ENCODE data around the gene PI4K2A.

DNA sequence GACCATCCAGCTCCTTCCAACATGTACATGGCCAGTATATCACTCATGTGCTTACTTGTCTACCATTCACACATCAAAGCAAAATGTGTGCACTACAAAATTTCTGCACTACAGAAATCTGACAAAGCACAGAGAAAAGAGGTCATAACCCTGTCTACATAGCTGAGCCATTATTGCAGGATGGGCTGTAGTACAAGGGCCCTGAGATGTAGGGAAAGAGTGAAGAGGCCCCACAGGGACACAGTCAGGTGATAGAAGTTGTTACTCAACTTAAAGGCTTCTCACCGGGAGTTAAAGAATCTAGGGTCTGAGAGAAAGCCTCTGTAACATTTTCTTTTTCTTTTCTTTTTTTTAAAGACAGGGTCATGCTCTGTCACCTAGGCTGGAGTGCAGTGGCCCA, 29.1 kb downstream of the PI4K2A start:
- TF ChIP-seq, protein P1, sequence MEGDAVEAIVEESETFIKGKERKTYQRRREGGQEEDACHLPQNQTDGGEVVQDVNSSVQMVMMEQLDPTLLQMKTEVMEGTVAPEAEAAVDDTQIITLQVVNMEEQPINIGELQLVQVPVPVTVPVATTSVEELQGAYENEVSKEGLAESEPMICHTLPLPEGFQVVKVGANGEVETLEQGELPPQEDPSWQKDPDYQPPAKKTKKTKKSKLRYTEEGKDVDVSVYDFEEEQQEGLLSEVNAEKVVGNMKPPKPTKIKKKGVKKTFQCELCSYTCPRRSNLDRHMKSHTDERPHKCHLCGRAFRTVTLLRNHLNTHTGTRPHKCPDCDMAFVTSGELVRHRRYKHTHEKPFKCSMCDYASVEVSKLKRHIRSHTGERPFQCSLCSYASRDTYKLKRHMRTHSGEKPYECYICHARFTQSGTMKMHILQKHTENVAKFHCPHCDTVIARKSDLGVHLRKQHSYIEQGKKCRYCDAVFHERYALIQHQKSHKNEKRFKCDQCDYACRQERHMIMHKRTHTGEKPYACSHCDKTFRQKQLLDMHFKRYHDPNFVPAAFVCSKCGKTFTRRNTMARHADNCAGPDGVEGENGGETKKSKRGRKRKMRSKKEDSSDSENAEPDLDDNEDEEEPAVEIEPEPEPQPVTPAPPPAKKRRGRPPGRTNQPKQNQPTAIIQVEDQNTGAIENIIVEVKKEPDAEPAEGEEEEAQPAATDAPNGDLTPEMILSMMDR (IDR thresholded peaks at IDR 0.05) = no peak
- TF ChIP-seq POLR2A (IDR thresholded peaks at IDR 0.05) = no peak
